ENCODE measurements around the gene KSR2.
"Not testable (repeated sequence)": the region's sequence is repeated elsewhere in the genome, so short reads cannot be mapped to it uniquely, and the experiment has no call there.

GRCh38 chr12:117800711-117801110, 168.1 kb downstream of the KSR2 start:
- TF ChIP-seq CTCF, EZH2, EZH2phosphoT487 (IDR thresholded peaks at IDR 0.05): not testable (repeated sequence)
